Measurements from ENCODE around the gene ERC1.

ERC1 gene

GRCh38 chr12:1533602-1534304 is 542.7 kb downstream of the ERC1 start:
- Histone ChIP-seq H3K36me3 (ENCODE audit: control insufficient read depth in 4 of 4, insufficient read depth in 4 of 4, low read length in 3 of 4) (no peaks in the 10 kb centered on the region), H3K27ac (ENCODE audit: insufficient read depth in 1 of 2, low read depth in 1 of 2, low read length in 2 of 2, poor library complexity in 1 of 2, severe bottlenecking in 2 of 2) (no peak overlapping the region), H3K9me3 (ENCODE audit: control extremely low read depth in 1 of 5, control insufficient read depth in 4 of 5, insufficient read depth in 2 of 5, low read depth in 1 of 5, low read length in 4 of 5) (no peaks in the 10 kb centered on the region), H3K4me3 (ENCODE audit: control insufficient read depth in 1 of 7, extremely low read depth in 1 of 7, insufficient read depth in 4 of 7, low read depth in 2 of 7, low read length in 6 of 7) (peak overlapping the region in 5 of 7 experiments; percentile 16 to 71 (median 48)), H3K4me1 (ENCODE audit: control extremely low read depth in 1 of 4, control insufficient read depth in 4 of 4, insufficient read depth in 4 of 4, low read length in 3 of 4) (peaks cover 4 to 40% (median 35%) of the 10 kb centered on the region in 4 experiments), H3K27me3 (replicated peaks in 2 of 5; ENCODE audit: control insufficient read depth in 4 of 5, insufficient read depth in 5 of 5, low read length in 4 of 5) (peaks cover 3 to 96% (median 37%) of the 10 kb centered on the region in 5 experiments)
- ChIA-PET POLR2A (interaction anchor here (0.5 to 0.6 kb wide), 2 partner anchors 277 to 465 kb away, joined by 4 read pairs; no protein-coding TSS in a partner anchor), CTCF (interaction anchor here (0.6 to 1.5 kb wide), 9 partner anchors 12 to 416 kb away, joined by 3 to 6 read pairs (median 4); no protein-coding TSS in a partner anchor)
- 0% methylated on average over 12 of the region's 16 CpGs for WGBS (ENCODE audit: insufficient coverage)
- peak; percentile 50 to 84 (median 82) for DNase-seq

GRCh38 chr12:1534748-1535147 is 543.7 kb downstream of the ERC1 start:
- Histone ChIP-seq H3K27ac (ENCODE audit: insufficient read depth in 1 of 2, low read depth in 1 of 2, low read length in 2 of 2, poor library complexity in 1 of 2, severe bottlenecking in 2 of 2) (no peak overlapping the region), H3K4me3 (ENCODE audit: control insufficient read depth in 1 of 7, extremely low read depth in 1 of 7, insufficient read depth in 4 of 7, low read depth in 2 of 7, low read length in 6 of 7) (no peak overlapping the region), H3K9me3 (ENCODE audit: control extremely low read depth in 1 of 5, control insufficient read depth in 4 of 5, insufficient read depth in 2 of 5, low read depth in 1 of 5, low read length in 4 of 5) (no peaks in the 10 kb centered on the region), H3K4me1 (ENCODE audit: control extremely low read depth in 1 of 4, control insufficient read depth in 4 of 4, insufficient read depth in 4 of 4, low read length in 3 of 4) (peaks cover 4 to 39% (median 31%) of the 10 kb centered on the region in 4 experiments), H3K36me3 (ENCODE audit: control insufficient read depth in 4 of 4, insufficient read depth in 4 of 4, low read length in 3 of 4) (no peaks in the 10 kb centered on the region), H3K27me3 (replicated peaks in 2 of 5; ENCODE audit: control insufficient read depth in 4 of 5, insufficient read depth in 5 of 5, low read length in 4 of 5) (peaks cover 3 to 94% (median 31%) of the 10 kb centered on the region in 5 experiments)
- CTCF ChIA-PET: interaction anchor here (1.0 to 1.5 kb wide), 3 partner anchors 32 to 417 kb away, joined by 3 to 5 read pairs (median 4); no protein-coding TSS in a partner anchor
- POLR2A ChIA-PET: interaction anchor here (0.6 kb wide), 1 partner anchor 278 kb away, joined by 4 read pairs; no protein-coding TSS in a partner anchor
- no peak for DNase-seq
- 56% methylated on average over 2 of the region's 3 CpGs for WGBS (ENCODE audit: insufficient coverage)

- peaks cover 3 to 91% (median 34%) of the 10 kb centered on the region in 5 experiments for H3K27me3 ChIP-seq (replicated peaks in 2 of 5; ENCODE audit: control insufficient read depth in 4 of 5, insufficient read depth in 5 of 5, low read length in 4 of 5)
Observed at GRCh38 chr12:1536817-1537216, 545.8 kb downstream of the ERC1 start.

DNA sequence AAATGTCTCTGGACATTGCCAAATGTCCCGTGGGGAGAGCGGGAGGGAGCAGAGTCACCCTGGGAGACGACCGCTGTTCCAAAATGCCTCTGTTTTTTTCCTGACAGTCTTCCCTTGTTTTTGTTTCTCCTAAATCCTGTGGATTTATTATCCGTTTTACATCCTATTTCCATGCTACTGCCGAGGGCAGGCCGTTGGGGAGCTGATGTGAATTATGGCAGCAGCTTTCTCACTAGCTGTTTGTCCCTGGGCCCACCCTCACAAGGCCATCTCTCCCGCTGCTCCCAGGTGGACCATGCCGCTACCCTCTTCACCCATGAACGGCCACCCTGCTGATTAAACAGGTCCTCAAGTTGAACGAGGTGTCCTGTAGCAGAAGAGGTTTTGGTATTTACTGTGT is 548.1 kb downstream of the ERC1 start:
- CTCF ChIA-PET: no interaction called here
- Histone ChIP-seq H3K4me1 (ENCODE audit: control extremely low read depth in 1 of 4, control insufficient read depth in 4 of 4, insufficient read depth in 4 of 4, low read length in 3 of 4) (peaks cover 0 to 14% (median 6%) of the 10 kb centered on the region in 4 experiments), H3K27ac (ENCODE audit: insufficient read depth in 1 of 2, low read depth in 1 of 2, low read length in 2 of 2, poor library complexity in 1 of 2, severe bottlenecking in 2 of 2) (no peak overlapping the region), H3K9me3 (ENCODE audit: control extremely low read depth in 1 of 5, control insufficient read depth in 4 of 5, insufficient read depth in 2 of 5, low read depth in 1 of 5, low read length in 4 of 5) (no peaks in the 10 kb centered on the region), H3K4me3 (ENCODE audit: control insufficient read depth in 1 of 7, extremely low read depth in 1 of 7, insufficient read depth in 4 of 7, low read depth in 2 of 7, low read length in 6 of 7) (no peak overlapping the region), H3K36me3 (ENCODE audit: control insufficient read depth in 4 of 4, insufficient read depth in 4 of 4, low read length in 3 of 4) (no peaks in the 10 kb centered on the region), H3K27me3 (replicated peaks in 2 of 5; ENCODE audit: control insufficient read depth in 4 of 5, insufficient read depth in 5 of 5, low read length in 4 of 5) (peaks cover 0 to 70% (median 30%) of the 10 kb centered on the region in 5 experiments)
- POLR2A ChIA-PET: no interaction called here
- no peak for DNase-seq
- 87% methylated on average over 9 of the region's 11 CpGs for WGBS (ENCODE audit: insufficient coverage)

More at GRCh38 chr12:1536817-1537216, 545.8 kb downstream of the ERC1 start:
- ChIA-PET CTCF (interaction anchor here (1.0 kb wide), 1 partner anchor 47 kb away, joined by 3 read pairs; no protein-coding TSS in a partner anchor), POLR2A (no interaction called here)
- no peak for DNase-seq
- 86% methylated on average over 2 of the region's 4 CpGs for WGBS (ENCODE audit: insufficient coverage)
- H3K4me1 ChIP-seq (ENCODE audit: control extremely low read depth in 1 of 4, control insufficient read depth in 4 of 4, insufficient read depth in 4 of 4, low read length in 3 of 4): peaks cover 4 to 26% (median 19%) of the 10 kb centered on the region in 4 experiments
- no peaks in the 10 kb centered on the region for H3K9me3 ChIP-seq (ENCODE audit: control extremely low read depth in 1 of 5, control insufficient read depth in 4 of 5, insufficient read depth in 2 of 5, low read depth in 1 of 5, low read length in 4 of 5)
- no peak overlapping the region for H3K4me3 ChIP-seq (ENCODE audit: control insufficient read depth in 1 of 7, extremely low read depth in 1 of 7, insufficient read depth in 4 of 7, low read depth in 2 of 7, low read length in 6 of 7)
- H3K27ac ChIP-seq (ENCODE audit: insufficient read depth in 1 of 2, low read depth in 1 of 2, low read length in 2 of 2, poor library complexity in 1 of 2, severe bottlenecking in 2 of 2): no peak overlapping the region
- no peaks in the 10 kb centered on the region for H3K36me3 ChIP-seq (ENCODE audit: control insufficient read depth in 4 of 4, insufficient read depth in 4 of 4, low read length in 3 of 4)

DNA sequence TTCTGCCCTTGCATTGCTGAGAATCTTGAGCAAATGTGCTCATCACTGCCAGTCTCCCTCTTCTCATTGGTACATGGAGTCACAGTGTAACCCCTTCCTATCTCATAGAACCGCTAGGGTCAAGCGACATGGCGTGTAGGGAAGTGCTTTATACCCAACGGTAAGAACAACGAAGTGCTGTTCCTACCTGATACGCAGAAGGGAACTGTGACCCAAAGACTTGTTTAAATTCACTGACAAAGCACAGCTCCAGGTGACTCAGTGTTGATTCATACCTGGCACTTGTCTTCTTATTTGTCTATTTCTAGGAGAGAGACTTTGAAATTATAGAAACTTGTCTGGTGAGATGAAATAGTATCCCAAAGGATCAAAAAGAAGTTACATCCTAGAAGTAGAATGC is 549.7 kb downstream of the ERC1 start:
- Histone ChIP-seq H3K4me1 (ENCODE audit: control extremely low read depth in 1 of 4, control insufficient read depth in 4 of 4, insufficient read depth in 4 of 4, low read length in 3 of 4) (no peaks in the 10 kb centered on the region), H3K36me3 (ENCODE audit: control insufficient read depth in 4 of 4, insufficient read depth in 4 of 4, low read length in 3 of 4) (no peaks in the 10 kb centered on the region), H3K27ac (ENCODE audit: insufficient read depth in 1 of 2, low read depth in 1 of 2, low read length in 2 of 2, poor library complexity in 1 of 2, severe bottlenecking in 2 of 2) (no peak overlapping the region), H3K9me3 (ENCODE audit: control extremely low read depth in 1 of 5, control insufficient read depth in 4 of 5, insufficient read depth in 2 of 5, low read depth in 1 of 5, low read length in 4 of 5) (no peaks in the 10 kb centered on the region), H3K27me3 (replicated peaks in 2 of 5; ENCODE audit: control insufficient read depth in 4 of 5, insufficient read depth in 5 of 5, low read length in 4 of 5) (peaks cover 0 to 54% (median 26%) of the 10 kb centered on the region in 5 experiments), H3K4me3 (ENCODE audit: control insufficient read depth in 1 of 7, extremely low read depth in 1 of 7, insufficient read depth in 4 of 7, low read depth in 2 of 7, low read length in 6 of 7) (no peak overlapping the region)
- ChIA-PET CTCF (interaction anchor here (0.6 to 0.7 kb wide), 2 partner anchors 125 to 1256 kb away, joined by 3 read pairs; no protein-coding TSS in a partner anchor), POLR2A (no interaction called here)
- no peak for DNase-seq
- 95% methylated on average over 6 of the region's 6 CpGs for WGBS (ENCODE audit: insufficient coverage)

DNA sequence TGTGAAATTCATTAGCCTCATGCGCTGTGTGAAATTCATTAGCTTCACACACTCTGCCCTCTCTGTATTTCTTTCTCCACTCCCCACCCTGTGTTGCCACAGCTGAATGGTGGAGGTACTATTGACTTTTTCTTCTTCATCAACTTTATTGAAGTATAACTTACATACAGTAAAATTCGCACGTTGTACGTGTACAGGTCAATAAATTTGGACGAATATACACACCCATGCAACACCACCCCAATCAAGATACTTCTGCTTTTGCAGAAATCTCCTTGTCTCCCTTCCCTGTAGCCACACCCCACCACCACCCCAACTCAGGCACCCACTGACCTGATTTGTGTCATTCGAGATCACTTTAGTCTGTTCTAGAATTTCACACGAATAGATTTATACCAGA is 551.6 kb downstream of the ERC1 start:
- Histone ChIP-seq H3K27me3 (replicated peaks in 2 of 5; ENCODE audit: control insufficient read depth in 4 of 5, insufficient read depth in 5 of 5, low read length in 4 of 5) (peaks cover 0 to 49% (median 19%) of the 10 kb centered on the region in 5 experiments), H3K27ac (ENCODE audit: insufficient read depth in 1 of 2, low read depth in 1 of 2, low read length in 2 of 2, poor library complexity in 1 of 2, severe bottlenecking in 2 of 2) (no peak overlapping the region), H3K9me3 (ENCODE audit: control extremely low read depth in 1 of 5, control insufficient read depth in 4 of 5, insufficient read depth in 2 of 5, low read depth in 1 of 5, low read length in 4 of 5) (no peaks in the 10 kb centered on the region), H3K4me1 (ENCODE audit: control extremely low read depth in 1 of 4, control insufficient read depth in 4 of 4, insufficient read depth in 4 of 4, low read length in 3 of 4) (no peaks in the 10 kb centered on the region), H3K4me3 (ENCODE audit: control insufficient read depth in 1 of 7, extremely low read depth in 1 of 7, insufficient read depth in 4 of 7, low read depth in 2 of 7, low read length in 6 of 7) (no peak overlapping the region), H3K36me3 (ENCODE audit: control insufficient read depth in 4 of 4, insufficient read depth in 4 of 4, low read length in 3 of 4) (no peaks in the 10 kb centered on the region)
- WGBS (ENCODE audit: insufficient coverage): 96% methylated on average over 5 of the region's 7 CpGs
- CTCF ChIA-PET: no interaction called here
- POLR2A ChIA-PET: no interaction called here
- DNase-seq: no peak

Measured in common myeloid progenitor, CD34-positive (primary cell).